ENCODE measurements around the gene NHSL2.
A peak's percentile ranks its signal among the peaks of the same experiment; 100 is the strongest.

Gene NHSL2

GRCh38 chrX:72005046-72005445 is 94.4 kb downstream of the NHSL2 start:
- H3K4me1 ChIP-seq (ENCODE audit: control insufficient read depth in 5 of 5, insufficient read depth in 5 of 5, low read length in 5 of 5): peaks cover 0 to 14% (median 7%) of the 10 kb centered on the region in 5 donors
- H3K4me3 ChIP-seq (ENCODE audit: low read depth in 1 of 5, low read length in 5 of 5): no peak overlapping the region
- H3K9me3 ChIP-seq (ENCODE audit: control insufficient read depth in 5 of 5, low read length in 5 of 5): no peaks in the 10 kb centered on the region
- H3K36me3 ChIP-seq (ENCODE audit: control insufficient read depth in 5 of 5, insufficient read depth in 5 of 5, low read length in 5 of 5): no peaks in the 10 kb centered on the region
- H3K27me3 ChIP-seq (ENCODE audit: control insufficient read depth in 5 of 5, insufficient read depth in 4 of 5, low read length in 5 of 5): peaks cover 0 to 19% (median 11%) of the 10 kb centered on the region in 5 donors
- no peak overlapping the region for H3K9ac ChIP-seq (ENCODE audit: low read length in 5 of 5)
- H3K27ac ChIP-seq (ENCODE audit: low read depth, low read length): no peak overlapping the region

- Histone ChIP-seq H3K36me3 (ENCODE audit: control insufficient read depth in 5 of 5, insufficient read depth in 5 of 5, low read length in 5 of 5) (no peaks in the 10 kb centered on the region), H3K4me3 (ENCODE audit: low read depth in 1 of 5, low read length in 5 of 5) (no peak overlapping the region), H3K9ac (ENCODE audit: low read length in 5 of 5) (no peak overlapping the region), H3K27ac (ENCODE audit: low read depth, low read length) (no peak overlapping the region), H3K4me1 (ENCODE audit: control insufficient read depth in 5 of 5, insufficient read depth in 5 of 5, low read length in 5 of 5) (peaks cover 0 to 14% (median 7%) of the 10 kb centered on the region in 5 donors), H3K9me3 (ENCODE audit: control insufficient read depth in 5 of 5, low read length in 5 of 5) (no peaks in the 10 kb centered on the region), H3K27me3 (ENCODE audit: control insufficient read depth in 5 of 5, insufficient read depth in 4 of 5, low read length in 5 of 5) (peaks cover 0 to 17% (median 8%) of the 10 kb centered on the region in 5 donors)
Measured at GRCh38 chrX:72006461-72006860, 95.8 kb downstream of the NHSL2 start.

GRCh38 chrX:72009731-72010130 is 99.1 kb downstream of the NHSL2 start:
- Histone ChIP-seq H3K4me3 (ENCODE audit: low read depth in 1 of 5, low read length in 5 of 5) (no peak overlapping the region), H3K9me3 (ENCODE audit: control insufficient read depth in 5 of 5, low read length in 5 of 5) (peaks cover 0 to 3% (median 0%) of the 10 kb centered on the region in 5 donors), H3K4me1 (ENCODE audit: control insufficient read depth in 5 of 5, insufficient read depth in 5 of 5, low read length in 5 of 5) (no peaks in the 10 kb centered on the region), H3K27me3 (ENCODE audit: control insufficient read depth in 5 of 5, insufficient read depth in 4 of 5, low read length in 5 of 5) (peaks cover 0 to 10% (median 5%) of the 10 kb centered on the region in 5 donors), H3K36me3 (ENCODE audit: control insufficient read depth in 5 of 5, insufficient read depth in 5 of 5, low read length in 5 of 5) (no peaks in the 10 kb centered on the region), H3K27ac (ENCODE audit: low read depth, low read length) (no peak overlapping the region), H3K9ac (ENCODE audit: low read length in 5 of 5) (no peak overlapping the region)

GRCh38 chrX:72011734-72012133 is 101.1 kb downstream of the NHSL2 start:
- H3K36me3 ChIP-seq (ENCODE audit: control insufficient read depth in 5 of 5, insufficient read depth in 5 of 5, low read length in 5 of 5): no peaks in the 10 kb centered on the region
- peaks cover 0 to 3% (median 0%) of the 10 kb centered on the region in 5 donors for H3K9me3 ChIP-seq (ENCODE audit: control insufficient read depth in 5 of 5, low read length in 5 of 5)
- H3K4me1 ChIP-seq (ENCODE audit: control insufficient read depth in 5 of 5, insufficient read depth in 5 of 5, low read length in 5 of 5): no peaks in the 10 kb centered on the region
- peaks cover 0 to 10% (median 2%) of the 10 kb centered on the region in 5 donors for H3K27me3 ChIP-seq (ENCODE audit: control insufficient read depth in 5 of 5, insufficient read depth in 4 of 5, low read length in 5 of 5)
- H3K9ac ChIP-seq (ENCODE audit: low read length in 5 of 5): no peak overlapping the region
- no peak overlapping the region for H3K4me3 ChIP-seq (ENCODE audit: low read depth in 1 of 5, low read length in 5 of 5)
- H3K27ac ChIP-seq (ENCODE audit: low read depth, low read length): no peak overlapping the region

- Histone ChIP-seq H3K27ac (ENCODE audit: low read depth, low read length) (no peak overlapping the region), H3K9ac (ENCODE audit: low read length in 5 of 5) (no peak overlapping the region)
Measured at GRCh38 chrX:72015383-72015782, 104.7 kb downstream of the NHSL2 start.

GRCh38 chrX:72016881-72017783 is 106.5 kb downstream of the NHSL2 start:
- Histone ChIP-seq H3K27ac (ENCODE audit: low read depth, low read length) (no peak overlapping the region), H3K4me3 (ENCODE audit: low read depth in 1 of 5, low read length in 5 of 5) (no peak overlapping the region), H3K9ac (ENCODE audit: low read length in 5 of 5) (no peak overlapping the region), H3K4me1 (ENCODE audit: control insufficient read depth in 5 of 5, insufficient read depth in 5 of 5, low read length in 5 of 5) (peaks cover 0 to 10% (median 7%) of the 10 kb centered on the region in 5 donors), H3K27me3 (ENCODE audit: control insufficient read depth in 5 of 5, insufficient read depth in 4 of 5, low read length in 5 of 5) (peaks cover 0 to 19% (median 9%) of the 10 kb centered on the region in 5 donors), H3K36me3 (ENCODE audit: control insufficient read depth in 5 of 5, insufficient read depth in 5 of 5, low read length in 5 of 5) (no peaks in the 10 kb centered on the region), H3K9me3 (ENCODE audit: control insufficient read depth in 5 of 5, low read length in 5 of 5) (no peaks in the 10 kb centered on the region)

More at GRCh38 chrX:72015383-72015782, 104.7 kb downstream of the NHSL2 start:
- peaks cover 0 to 3% (median 0%) of the 10 kb centered on the region in 5 donors for H3K9me3 ChIP-seq (ENCODE audit: control insufficient read depth in 5 of 5, low read length in 5 of 5)
- no peaks in the 10 kb centered on the region for H3K36me3 ChIP-seq (ENCODE audit: control insufficient read depth in 5 of 5, insufficient read depth in 5 of 5, low read length in 5 of 5)
- H3K4me3 ChIP-seq (ENCODE audit: low read depth in 1 of 5, low read length in 5 of 5): no peak overlapping the region
- H3K4me1 ChIP-seq (ENCODE audit: control insufficient read depth in 5 of 5, insufficient read depth in 5 of 5, low read length in 5 of 5): peaks cover 0 to 10% (median 5%) of the 10 kb centered on the region in 5 donors
- H3K27me3 ChIP-seq (ENCODE audit: control insufficient read depth in 5 of 5, insufficient read depth in 4 of 5, low read length in 5 of 5): peaks cover 0 to 14% (median 8%) of the 10 kb centered on the region in 5 donors

- Histone ChIP-seq H3K4me1 (ENCODE audit: control insufficient read depth in 5 of 5, insufficient read depth in 5 of 5, low read length in 5 of 5) (peaks cover 0 to 10% (median 7%) of the 10 kb centered on the region in 5 donors), H3K4me3 (ENCODE audit: low read depth in 1 of 5, low read length in 5 of 5) (peak overlapping the region in 3 of 5 donors; percentile 31 to 34 (median 32)), H3K27ac (ENCODE audit: low read depth, low read length) (no peak overlapping the region), H3K27me3 (ENCODE audit: control insufficient read depth in 5 of 5, insufficient read depth in 4 of 5, low read length in 5 of 5) (peaks cover 0 to 21% (median 9%) of the 10 kb centered on the region in 5 donors), H3K9me3 (ENCODE audit: control insufficient read depth in 5 of 5, low read length in 5 of 5) (peaks cover 0 to 2% (median 0%) of the 10 kb centered on the region in 5 donors), H3K9ac (ENCODE audit: low read length in 5 of 5) (peak overlapping the region in 1 of 5 donors; percentile 60), H3K36me3 (ENCODE audit: control insufficient read depth in 5 of 5, insufficient read depth in 5 of 5, low read length in 5 of 5) (no peaks in the 10 kb centered on the region)
Measured at GRCh38 chrX:72018277-72019112, 107.8 kb downstream of the NHSL2 start.

- peaks cover 0 to 10% (median 7%) of the 10 kb centered on the region in 5 donors for H3K4me1 ChIP-seq (ENCODE audit: control insufficient read depth in 5 of 5, insufficient read depth in 5 of 5, low read length in 5 of 5)
- no peak overlapping the region for H3K4me3 ChIP-seq (ENCODE audit: low read depth in 1 of 5, low read length in 5 of 5)
- H3K27ac ChIP-seq (ENCODE audit: low read depth, low read length): no peak overlapping the region
- H3K9me3 ChIP-seq (ENCODE audit: control insufficient read depth in 5 of 5, low read length in 5 of 5): peaks cover 0 to 2% (median 0%) of the 10 kb centered on the region in 5 donors
- no peak overlapping the region for H3K9ac ChIP-seq (ENCODE audit: low read length in 5 of 5)
- no peaks in the 10 kb centered on the region for H3K36me3 ChIP-seq (ENCODE audit: control insufficient read depth in 5 of 5, insufficient read depth in 5 of 5, low read length in 5 of 5)
- H3K27me3 ChIP-seq (ENCODE audit: control insufficient read depth in 5 of 5, insufficient read depth in 4 of 5, low read length in 5 of 5): peaks cover 4 to 23% (median 10%) of the 10 kb centered on the region in 5 donors
Measured at GRCh38 chrX:72019487-72019886, 108.8 kb downstream of the NHSL2 start.

GRCh38 chrX:72020204-72020603 is 109.6 kb downstream of the NHSL2 start:
- Histone ChIP-seq H3K36me3 (ENCODE audit: control insufficient read depth in 5 of 5, insufficient read depth in 5 of 5, low read length in 5 of 5) (no peaks in the 10 kb centered on the region), H3K27me3 (ENCODE audit: control insufficient read depth in 5 of 5, insufficient read depth in 4 of 5, low read length in 5 of 5) (peaks cover 5 to 23% (median 10%) of the 10 kb centered on the region in 5 donors), H3K9me3 (ENCODE audit: control insufficient read depth in 5 of 5, low read length in 5 of 5) (peaks cover 0 to 2% (median 0%) of the 10 kb centered on the region in 5 donors), H3K27ac (ENCODE audit: low read depth, low read length) (no peak overlapping the region), H3K9ac (ENCODE audit: low read length in 5 of 5) (no peak overlapping the region), H3K4me3 (ENCODE audit: low read depth in 1 of 5, low read length in 5 of 5) (no peak overlapping the region), H3K4me1 (ENCODE audit: control insufficient read depth in 5 of 5, insufficient read depth in 5 of 5, low read length in 5 of 5) (peaks cover 0 to 10% (median 7%) of the 10 kb centered on the region in 5 donors)
